HFF-Myc (cell line): ENCODE data around the gene BMX.

Experiments
- DNase-seq: peaks from one replicate; pipeline ENCODE4 v3.0.0-alpha.2; 2011; ENCODE audit warnings: low read depth; ENCODE audit errors: extremely low read depth
- H3K4me3 ChIP-seq: replicated peaks from 2 replicates; pipeline ENCODE4 v1.5.1; 2011; ENCODE audit warnings: low read depth, mild to moderate bottlenecking, control low read depth, low read length
- CTCF ChIP-seq: IDR thresholded peaks from 2 replicates; pipeline ENCODE4 v1.5.1; 2012; ENCODE audit warnings: mild to moderate bottlenecking, low read depth, low read length, control low read depth; ENCODE audit errors: missing control alignments

The BMX gene

GRCh38 chrX:15514279-15514678 is 13.7 kb downstream of the BMX start:
- no peak for TF ChIP-seq CTCF
- no peak overlapping the region for H3K4me3 ChIP-seq
- DNase-seq: no peak

GRCh38 chrX:15515931-15516330 is 15.3 kb downstream of the BMX start:
- no peak for DNase-seq
- TF ChIP-seq CTCF: no peak
- H3K4me3 ChIP-seq: no peak overlapping the region

- no peak for DNase-seq
- TF ChIP-seq CTCF: no peak
- no peak overlapping the region for H3K4me3 ChIP-seq
Measured at GRCh38 chrX:15522464-15522863, 21.9 kb downstream of the BMX start.

GRCh38 chrX:15523088-15523487 is 22.5 kb downstream of the BMX start:
- no peak overlapping the region for H3K4me3 ChIP-seq
- no peak for DNase-seq
- TF ChIP-seq CTCF: no peak

- DNase-seq: no peak
- H3K4me3 ChIP-seq: no peak overlapping the region
- no peak for TF ChIP-seq CTCF
Measured at GRCh38 chrX:15524417-15524816, 23.8 kb downstream of the BMX start.

GRCh38 chrX:15525664-15526416 is 25.2 kb downstream of the BMX start:
- no peak for TF ChIP-seq CTCF
- no peak for DNase-seq

GRCh38 chrX:15529165-15529564 is 28.6 kb downstream of the BMX start:
- no peak overlapping the region for H3K4me3 ChIP-seq
- no peak for TF ChIP-seq CTCF
- no peak for DNase-seq

More at GRCh38 chrX:15525664-15526416, 25.2 kb downstream of the BMX start:
- H3K4me3 ChIP-seq: no peak overlapping the region
